ENCODE results near the gene HOXA1.
"Not testable (repeated sequence)": the region's sequence is repeated elsewhere in the genome, so short reads cannot be mapped to it uniquely, and the experiment has no call there.

The HOXA1 gene

GRCh38 chr7:27051451-27051850 lies 44.3 kb downstream of the HOXA1 start:
- no peak for DNase-seq (ENCODE audit: low read depth in 4 of 4, low spot score in 1 of 4)

GRCh38 chr7:27048438-27048837 lies 47.4 kb downstream of the HOXA1 start:
- DNase-seq (ENCODE audit: low read depth in 4 of 4, low spot score in 1 of 4) = no peak

- no peak for DNase-seq (ENCODE audit: low read depth in 4 of 4, low spot score in 1 of 4)
These were observed 48.8 kb downstream of the HOXA1 start for GRCh38 chr7:27046854-27047549.

- DNase-seq (ENCODE audit: low read depth in 4 of 4, low spot score in 1 of 4) = not testable (repeated sequence)
These were observed 49.8 kb downstream of the HOXA1 start for GRCh38 chr7:27045972-27046371.

- DNase-seq (ENCODE audit: low read depth in 4 of 4, low spot score in 1 of 4) = not testable (repeated sequence)
These were observed 50.7 kb downstream of the HOXA1 start for GRCh38 chr7:27045066-27045465.
